K562 (cell line): ENCODE data around the gene ZP1. TPM values are rescaled to one million over a fixed set of nuclear protein-coding genes. Genes with fewer than 3 reads are reported as not detected.

Source experiments
- BDP1 ChIP-seq: IDR thresholded peaks from 3 replicates; pipeline ENCODE4 v1.6.1; 2011; ENCODE audit not compliant: insufficient read length, insufficient read depth
- E2F4 ChIP-seq: sonication (generic); formaldehyde crosslinking; IDR thresholded peaks from 2 replicates; pipeline ENCODE4 v1.8.0; 2022; ENCODE audit warnings: mild to moderate bottlenecking, low read depth, missing genetic modification reagents
- ESRRA ChIP-seq: fragments of 450-650 bp; IDR thresholded peaks from 2 replicates; pipeline ENCODE4 v1.6.1; 2014; ENCODE audit warnings: low read depth, mild to moderate bottlenecking, moderate library complexity, borderline replicate concordance
- FOXK2 ChIP-seq, 2 experiments: fragments of 450-650 bp; IDR thresholded peaks in 1 of 2; conservative IDR thresholded peaks in 1 of 2; 2 replicates each; pipeline ENCODE4 v1.6.1; 2016; ENCODE audit warnings: low read depth in 2 of 2, mild to moderate bottlenecking in 1 of 2
- GABPB2 ChIP-seq: fragments of 250-450 bp; sonication (Bioruptor Pico); conservative IDR thresholded peaks from 2 replicates; pipeline ENCODE4 v1.5.1; 2021; ENCODE audit warnings: mild to moderate bottlenecking
- GTF2E2 ChIP-seq: fragments of 200-800 bp; sonication (Bioruptor generic); IDR thresholded peaks from 2 replicates; pipeline ENCODE4 v1.6.1; 2016; ENCODE audit warnings: missing genetic modification characterization, missing compliant biosample characterization
- HMGXB4 ChIP-seq: sonication (generic); formaldehyde crosslinking; IDR thresholded peaks from 2 replicates; pipeline ENCODE4 v1.8.1; 2023; ENCODE audit warnings: mild to moderate bottlenecking, missing genetic modification reagents
- NFATC3 ChIP-seq: fragments of 450-650 bp; IDR thresholded peaks from 2 replicates; pipeline ENCODE4 v1.6.1; 2017; ENCODE audit warnings: mild to moderate bottlenecking
- NONO ChIP-seq, 2 experiments: fragments of 200-400 bp in 1 of 2; fragments of 450-650 bp in 1 of 2; formaldehyde crosslinking in 1 of 2; IDR thresholded peaks; 2 replicates each; pipeline ENCODE4 v1.6.1; 2017; ENCODE audit warnings: low read depth in 2 of 2, mild to moderate bottlenecking in 2 of 2, moderate library complexity in 2 of 2, low read length in 1 of 2
- PTTG1 ChIP-seq: fragments of 450-650 bp; IDR thresholded peaks from 2 replicates; pipeline ENCODE4 v1.6.1; 2016; ENCODE audit warnings: low read depth, mild to moderate bottlenecking, missing genetic modification characterization, missing compliant biosample characterization
- RBM22 ChIP-seq: fragments of 200-400 bp; formaldehyde crosslinking; IDR thresholded peaks from 2 replicates; pipeline ENCODE4 v1.6.1; 2018; ENCODE audit warnings: low read length, low read depth; ENCODE audit not compliant: poor library complexity, severe bottlenecking
- RBM25 ChIP-seq: fragments of 200-400 bp; formaldehyde crosslinking; IDR thresholded peaks from 2 replicates; pipeline ENCODE4 v1.6.1; 2018; ENCODE audit warnings: low read length, low read depth, moderate library complexity; ENCODE audit not compliant: severe bottlenecking
- RFX7 ChIP-seq: fragments of 250-450 bp; sonication (Bioruptor Pico); IDR thresholded peaks from 2 replicates; pipeline ENCODE4 v1.5.1; 2021; ENCODE audit warnings: mild to moderate bottlenecking
- SMAD2 ChIP-seq: fragments of 150-350 bp; IDR thresholded peaks from 2 replicates; pipeline ENCODE4 v1.6.1; 2014; ENCODE audit warnings: low read depth, mild to moderate bottlenecking, low read length
- TFAM ChIP-seq: fragments of 250-450 bp; sonication (Bioruptor Pico); conservative IDR thresholded peaks from 2 replicates; pipeline ENCODE4 v1.5.0; 2021; ENCODE audit warnings: mild to moderate bottlenecking, moderate library complexity
- ZNF324 ChIP-seq: fragments of 250-450 bp; sonication (Bioruptor Pico); IDR thresholded peaks from 2 replicates; pipeline ENCODE4 v1.4.0; 2020; ENCODE audit warnings: mild to moderate bottlenecking
- ZNF699 ChIP-seq: fragments of 250-450 bp; sonication (Bioruptor Pico); IDR thresholded peaks from 2 replicates; pipeline ENCODE4 v1.8.0; 2021; ENCODE audit warnings: mild to moderate bottlenecking, moderate library complexity; ENCODE audit not compliant: insufficient replicate concordance
- polyA plus RNA-seq, 8 experiments: library from polyadenylated mRNA; depleted of rRNA in 4 of 8; stranded (reverse) in 5 of 8; unstranded in 3 of 8; fragments of >200 nt; fragmentation: Nextera tagmentation in 2 of 8; fragmentation: Illumina TruSeq in 1 of 8; extraction: Ambion mirVana in 2 of 8; extraction: Trizol in 1 of 8; gene quantifications; 2 replicates each; pipeline versions ENCODE4 v1.2.1 to v1.2.3, GENCODE V29; 2011 to 2014; ENCODE audit warnings: inconsistent platforms in 1 of 8, missing spikeins in 1 of 8
- total RNA-seq, 7 experiments: library from RNA; depleted of rRNA in 6 of 7; stranded (reverse); fragments of >200 nt in 6 of 7; fragmentation: Illumina TruSeq in 2 of 7; extraction: Trizol in 2 of 7; gene quantifications; 2 replicates each; pipeline versions ENCODE4 v1.2.1 to v1.2.3, GENCODE V29; 2011 to 2021; ENCODE audit warnings: low replicate concordance in 1 of 7
- TF ChIP-seq, protein P1 (sequence below): fragments of 250-450 bp; sonication (Bioruptor Pico); IDR thresholded peaks from 2 replicates; pipeline ENCODE4 v1.8.0; 2021; ENCODE audit warnings: mild to moderate bottlenecking, moderate library complexity
- TF ChIP-seq, protein P2 (sequence below): fragments of 450-650 bp; IDR thresholded peaks from 2 replicates; pipeline ENCODE4 v1.6.1; 2016

Gene ZP1
- total and polyA plus RNA-seq, 9 of the 15 experiments (the other 6 are each of a cell fraction or from before 2014, with no cell fraction given) = 0.11 to 0.15 TPM; not detected in 7

DNA sequence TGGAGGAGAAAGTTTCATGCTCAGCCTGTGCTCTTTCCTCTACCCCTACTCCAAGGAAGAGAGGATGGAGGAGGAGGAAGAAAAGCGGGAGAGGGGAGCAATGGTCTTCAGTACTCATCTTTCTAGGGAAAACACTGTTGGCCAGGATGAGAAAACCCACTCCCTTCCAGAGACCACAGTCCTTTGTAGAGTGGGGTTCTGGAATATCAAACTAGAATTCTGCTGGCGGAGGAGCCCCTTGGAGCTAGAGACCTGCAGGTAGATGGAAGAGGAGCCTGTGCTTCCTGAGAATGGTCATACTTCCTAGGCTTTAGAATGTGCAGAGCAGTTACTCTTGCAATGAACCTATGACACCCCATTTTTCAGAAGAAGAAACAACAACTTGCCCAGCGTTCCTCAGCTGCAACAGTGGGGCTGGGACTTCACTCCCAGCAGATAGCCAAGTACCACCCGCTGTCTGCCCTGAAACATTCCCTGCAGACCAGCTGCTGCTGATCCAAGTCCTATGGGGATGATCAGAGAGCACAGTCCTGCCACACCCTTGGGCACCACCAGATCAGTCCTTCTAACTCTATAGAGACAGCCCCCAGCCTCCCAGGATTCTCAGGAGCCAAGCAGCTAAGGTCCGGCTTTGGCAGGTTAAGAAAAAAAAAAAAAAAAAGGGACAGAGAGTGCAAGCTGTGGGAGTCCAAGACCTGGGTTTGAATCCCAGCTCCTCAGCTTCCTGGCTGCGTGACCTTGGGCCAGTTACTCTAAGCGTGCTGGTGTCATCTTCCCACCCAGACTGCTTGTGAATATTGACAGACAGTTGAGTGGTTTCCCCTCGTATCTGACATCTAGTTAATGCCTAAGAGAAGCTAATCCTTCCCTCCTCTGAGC is 12.3 kb upstream of the ZP1 start (continued):
- TF ChIP-seq GTF2E2 (tag) = no peak
- TF ChIP-seq, protein P1, sequence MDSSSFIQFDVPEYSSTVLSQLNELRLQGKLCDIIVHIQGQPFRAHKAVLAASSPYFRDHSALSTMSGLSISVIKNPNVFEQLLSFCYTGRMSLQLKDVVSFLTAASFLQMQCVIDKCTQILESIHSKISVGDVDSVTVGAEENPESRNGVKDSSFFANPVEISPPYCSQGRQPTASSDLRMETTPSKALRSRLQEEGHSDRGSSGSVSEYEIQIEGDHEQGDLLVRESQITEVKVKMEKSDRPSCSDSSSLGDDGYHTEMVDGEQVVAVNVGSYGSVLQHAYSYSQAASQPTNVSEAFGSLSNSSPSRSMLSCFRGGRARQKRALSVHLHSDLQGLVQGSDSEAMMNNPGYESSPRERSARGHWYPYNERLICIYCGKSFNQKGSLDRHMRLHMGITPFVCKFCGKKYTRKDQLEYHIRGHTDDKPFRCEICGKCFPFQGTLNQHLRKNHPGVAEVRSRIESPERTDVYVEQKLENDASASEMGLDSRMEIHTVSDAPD = no peak
- TF ChIP-seq GABPB2 = no peak
- TF ChIP-seq RFX7 (CRISPR knock-in tag) = no peak
- TF ChIP-seq RBM22 = no peak
- TF ChIP-seq FOXK2 (conservative IDR thresholded peaks at IDR 0.05 in 1 of 2, IDR thresholded peaks at IDR 0.05 in 1 of 2; ENCODE audit: low read depth in 2 of 2) = no peak
- no peak for TF ChIP-seq ZNF324 (CRISPR knock-in tag)
- TF ChIP-seq HMGXB4 = no peak
- TF ChIP-seq, protein P2, sequence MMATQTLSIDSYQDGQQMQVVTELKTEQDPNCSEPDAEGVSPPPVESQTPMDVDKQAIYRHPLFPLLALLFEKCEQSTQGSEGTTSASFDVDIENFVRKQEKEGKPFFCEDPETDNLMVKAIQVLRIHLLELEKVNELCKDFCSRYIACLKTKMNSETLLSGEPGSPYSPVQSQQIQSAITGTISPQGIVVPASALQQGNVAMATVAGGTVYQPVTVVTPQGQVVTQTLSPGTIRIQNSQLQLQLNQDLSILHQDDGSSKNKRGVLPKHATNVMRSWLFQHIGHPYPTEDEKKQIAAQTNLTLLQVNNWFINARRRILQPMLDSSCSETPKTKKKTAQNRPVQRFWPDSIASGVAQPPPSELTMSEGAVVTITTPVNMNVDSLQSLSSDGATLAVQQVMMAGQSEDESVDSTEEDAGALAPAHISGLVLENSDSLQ = peak; percentile 64
- TF ChIP-seq SMAD2 = no peak
- TF ChIP-seq ESRRA = peak; percentile 42; the same call in 1 of the 2 replicates
- no peak for TF ChIP-seq BDP1
- no peak for TF ChIP-seq E2F4 (CRISPR knock-in tag)
- no peak for TF ChIP-seq TFAM (CRISPR knock-in tag)
- no peak for TF ChIP-seq PTTG1
- no peak for TF ChIP-seq NFATC3
- no peak for TF ChIP-seq RBM25
- TF ChIP-seq ZNF699 (CRISPR knock-in tag) = no peak
- TF ChIP-seq NONO (IDR thresholded peaks at IDR 0.05; ENCODE audit: low read depth in 2 of 2, low read length in 1 of 2) = no peak
